ENCODE data around the gene NAA38. TPM values are rescaled to one million over a fixed set of nuclear protein-coding genes. Genes with fewer than 3 reads are reported as not detected.
"Not testable (repeated sequence)": the region's sequence is repeated elsewhere in the genome, so short reads cannot be mapped to it uniquely, and the experiment has no call there.

NAA38 gene
- total RNA-seq, 2 experiments from 2014 or later = 75.0 to 75.3 TPM

GRCh38 chr17:7824021-7824924 is 33.1 kb downstream of the NAA38 start:
- CTCF ChIA-PET = interaction anchor here (0.6 to 2.8 kb wide), 16 partner anchors 8 to 177 kb away, joined by 3 to 17 read pairs (median 4); partner anchors contain the start of gene NAA38
- Mint-ChIP-seq H3K4me1 (ENCODE audit: low read depth) (no peaks in the 10 kb centered on the region), H3K9me3 (no peaks in the 10 kb centered on the region), H3K27me3 (ENCODE audit: low read depth) (no peaks in the 10 kb centered on the region), H3K36me3 (ENCODE audit: low read depth) (no peaks in the 10 kb centered on the region), H3K4me3 (no peak overlapping the region), H3K27ac (no peak overlapping the region)
- intact Hi-C loops (cut with micrococcal nuclease) = no loop called here
- DNase-seq = no peak

- no peak overlapping the region for H3K27ac Mint-ChIP-seq
- DNase-seq = no peak
- no peaks in the 10 kb centered on the region for H3K27me3 Mint-ChIP-seq (ENCODE audit: low read depth)
- no peak overlapping the region for H3K4me3 Mint-ChIP-seq
- intact Hi-C loops (cut with micrococcal nuclease) = no loop called here
- H3K36me3 Mint-ChIP-seq (ENCODE audit: low read depth) = no peaks in the 10 kb centered on the region
- no peaks in the 10 kb centered on the region for H3K4me1 Mint-ChIP-seq (ENCODE audit: low read depth)
- CTCF ChIA-PET = interaction anchor here (0.6 to 2.8 kb wide), 13 partner anchors 9 to 166 kb away, joined by 3 to 17 read pairs (median 4); partner anchors contain the start of gene NAA38
- H3K9me3 Mint-ChIP-seq = no peaks in the 10 kb centered on the region
Observed at GRCh38 chr17:7823581-7824001, 33.8 kb downstream of the NAA38 start.

GRCh38 chr17:7822126-7822525 is 35.2 kb downstream of the NAA38 start:
- Mint-ChIP-seq H3K4me3 (no peak overlapping the region), H3K27me3 (ENCODE audit: low read depth) (no peaks in the 10 kb centered on the region), H3K27ac (no peak overlapping the region), H3K36me3 (ENCODE audit: low read depth) (no peaks in the 10 kb centered on the region), H3K4me1 (ENCODE audit: low read depth) (no peaks in the 10 kb centered on the region), H3K9me3 (no peaks in the 10 kb centered on the region)
- no peak for DNase-seq
- intact Hi-C loops (cut with micrococcal nuclease) = loop anchor here (1.0 kb wide), 4 partner anchors 12 to 166 kb away; partner anchors contain the start of genes KDM6B and NAA38
- CTCF ChIA-PET = interaction anchor here (0.5 to 1.8 kb wide), 6 partner anchors 13 to 220 kb away, joined by 3 to 8 read pairs (median 4); partner anchors contain the start of gene NAA38

GRCh38 chr17:7820231-7820630 is 37.1 kb downstream of the NAA38 start:
- no peak overlapping the region for H3K27ac Mint-ChIP-seq
- no peak for DNase-seq
- H3K4me1 Mint-ChIP-seq (ENCODE audit: low read depth) = no peaks in the 10 kb centered on the region
- no peak overlapping the region for H3K4me3 Mint-ChIP-seq
- H3K9me3 Mint-ChIP-seq = no peaks in the 10 kb centered on the region
- no peaks in the 10 kb centered on the region for H3K27me3 Mint-ChIP-seq (ENCODE audit: low read depth)
- CTCF ChIA-PET = interaction anchor here (0.6 to 1.6 kb wide), 6 partner anchors 15 to 170 kb away, joined by 3 to 6 read pairs (median 4); no protein-coding TSS in a partner anchor
- intact Hi-C loops (cut with micrococcal nuclease) = no loop called here
- no peaks in the 10 kb centered on the region for H3K36me3 Mint-ChIP-seq (ENCODE audit: low read depth)

GRCh38 chr17:7818746-7819645 is 38.4 kb downstream of the NAA38 start:
- Mint-ChIP-seq H3K27ac (no peak overlapping the region), H3K9me3 (no peaks in the 10 kb centered on the region), H3K4me1 (ENCODE audit: low read depth) (no peaks in the 10 kb centered on the region), H3K27me3 (ENCODE audit: low read depth) (no peaks in the 10 kb centered on the region), H3K4me3 (no peak overlapping the region), H3K36me3 (ENCODE audit: low read depth) (no peaks in the 10 kb centered on the region)
- DNase-seq = no peak
- intact Hi-C loops (cut with micrococcal nuclease) = no loop called here
- CTCF ChIA-PET = interaction anchor here (0.8 to 1.6 kb wide), 3 partner anchors 75 to 171 kb away, joined by 3 read pairs; no protein-coding TSS in a partner anchor

GRCh38 chr17:7818026-7818425 is 39.3 kb downstream of the NAA38 start:
- Mint-ChIP-seq H3K36me3 (ENCODE audit: low read depth) (no peaks in the 10 kb centered on the region), H3K4me3 (no peak overlapping the region), H3K27ac (no peak overlapping the region), H3K4me1 (ENCODE audit: low read depth) (no peaks in the 10 kb centered on the region), H3K27me3 (ENCODE audit: low read depth) (no peaks in the 10 kb centered on the region), H3K9me3 (no peaks in the 10 kb centered on the region)
- intact Hi-C loops (cut with micrococcal nuclease) = no loop called here
- CTCF ChIA-PET = interaction anchor here (0.8 kb wide), 1 partner anchor 172 kb away, joined by 3 read pairs; no protein-coding TSS in a partner anchor
- DNase-seq = no peak

- no peaks in the 10 kb centered on the region for H3K9me3 Mint-ChIP-seq
- CTCF ChIA-PET = interaction anchor here (2.4 kb wide), 1 partner anchor 7 kb away, joined by 11 read pairs; no protein-coding TSS in a partner anchor
- no peaks in the 10 kb centered on the region for H3K4me1 Mint-ChIP-seq (ENCODE audit: low read depth)
- DNase-seq = no peak
- intact Hi-C loops (cut with micrococcal nuclease) = no loop called here
- H3K4me3 Mint-ChIP-seq = no peak overlapping the region
- H3K27ac Mint-ChIP-seq = no peak overlapping the region
- H3K27me3 Mint-ChIP-seq (ENCODE audit: low read depth) = no peaks in the 10 kb centered on the region
- H3K36me3 Mint-ChIP-seq (ENCODE audit: low read depth) = no peaks in the 10 kb centered on the region
Observed at GRCh38 chr17:7817643-7817964, 39.8 kb downstream of the NAA38 start.

- no peaks in the 10 kb centered on the region for H3K4me1 Mint-ChIP-seq (ENCODE audit: low read depth)
- H3K9me3 Mint-ChIP-seq = no peaks in the 10 kb centered on the region
- no peak for DNase-seq
- intact Hi-C loops (cut with micrococcal nuclease) = no loop called here
- CTCF ChIA-PET = interaction anchor here (0.5 to 2.4 kb wide), 4 partner anchors 8 to 240 kb away, joined by 3 to 11 read pairs (median 4); no protein-coding TSS in a partner anchor
- no peak overlapping the region for H3K27ac Mint-ChIP-seq
- H3K4me3 Mint-ChIP-seq = no peak overlapping the region
- H3K27me3 Mint-ChIP-seq (ENCODE audit: low read depth) = no peaks in the 10 kb centered on the region
- H3K36me3 Mint-ChIP-seq (ENCODE audit: low read depth) = no peaks in the 10 kb centered on the region
Observed at GRCh38 chr17:7816926-7817642, 40.3 kb downstream of the NAA38 start.

GRCh38 chr17:7814969-7815368 is 42.4 kb downstream of the NAA38 start:
- no peak for DNase-seq
- peaks cover 5% of the 10 kb centered on the region for H3K4me1 Mint-ChIP-seq (ENCODE audit: low read depth)
- H3K27ac Mint-ChIP-seq = no peak overlapping the region
- no peak overlapping the region for H3K4me3 Mint-ChIP-seq
- H3K27me3 Mint-ChIP-seq (ENCODE audit: low read depth) = no peaks in the 10 kb centered on the region
- CTCF ChIA-PET = interaction anchor here (0.6 kb wide), 1 partner anchor 149 kb away, joined by 3 read pairs; no protein-coding TSS in a partner anchor
- no peaks in the 10 kb centered on the region for H3K36me3 Mint-ChIP-seq (ENCODE audit: low read depth)
- no peaks in the 10 kb centered on the region for H3K9me3 Mint-ChIP-seq
- intact Hi-C loops (cut with micrococcal nuclease) = no loop called here

GRCh38 chr17:7811251-7811650 is 46.1 kb downstream of the NAA38 start:
- Mint-ChIP-seq H3K9me3 (no peaks in the 10 kb centered on the region), H3K27ac (no peak overlapping the region), H3K27me3 (ENCODE audit: low read depth) (peaks cover 3% of the 10 kb centered on the region), H3K36me3 (ENCODE audit: low read depth) (no peaks in the 10 kb centered on the region), H3K4me1 (ENCODE audit: low read depth) (peaks cover 5% of the 10 kb centered on the region), H3K4me3 (no peak overlapping the region)
- DNase-seq = no peak
- intact Hi-C loops (cut with micrococcal nuclease) = no loop called here
- CTCF ChIA-PET = interaction anchor here (0.5 to 3.3 kb wide), 4 partner anchors 13 to 261 kb away, joined by 3 to 10 read pairs (median 6); no protein-coding TSS in a partner anchor

GRCh38 chr17:7809791-7810343 is 47.5 kb downstream of the NAA38 start:
- CTCF ChIA-PET, H3K4me3 Mint-ChIP-seq: not testable (repeated sequence)

More at GRCh38 chr17:7809791-7810343, 47.5 kb downstream of the NAA38 start:
- H3K9me3 Mint-ChIP-seq; intact Hi-C loops (cut with micrococcal nuclease); H3K27me3 Mint-ChIP-seq (ENCODE audit: low read depth); H3K36me3 Mint-ChIP-seq (ENCODE audit: low read depth); H3K27ac Mint-ChIP-seq; H3K4me1 Mint-ChIP-seq (ENCODE audit: low read depth); DNase-seq: not testable (repeated sequence)
